GM12878 (cell line): Measurements from ENCODE around the gene CILP2.

Source experiments
- CBFB ChIP-seq: IDR thresholded peaks from 2 replicates; pipeline ENCODE4 v1.6.1; 2016; ENCODE audit warnings: antibody characterized with exemption, low read depth
- NRF1 ChIP-seq: conservative IDR thresholded peaks from 2 replicates; pipeline ENCODE4 v1.6.1; 2011; ENCODE audit warnings: mild to moderate bottlenecking, low read depth, low read length, improper control_type of control experiment
- SMC3 ChIP-seq: IDR thresholded peaks from 2 replicates; pipeline ENCODE4 v1.6.1; 2011; ENCODE audit warnings: low read length, improper control_type of control experiment, borderline replicate concordance
- STAT1 ChIP-seq: fragments of 450-650 bp; conservative IDR thresholded peaks from 2 replicates; pipeline ENCODE4 v1.6.1; 2014; ENCODE audit warnings: antibody characterized with exemption, mild to moderate bottlenecking
- TF ChIP-seq, protein P1 (sequence below), 3 experiments: IDR thresholded peaks in 2 of 3; conservative IDR thresholded peaks in 1 of 3; 2 replicates each; pipeline ENCODE4 v1.5.1; 2011; ENCODE audit warnings: low read depth in 3 of 3, low read length in 3 of 3, mild to moderate bottlenecking in 3 of 3, control low read depth in 2 of 3, moderate library complexity in 2 of 3, inconsistent platforms in 1 of 3, mixed read lengths in 1 of 3; ENCODE audit not compliant: control insufficient read depth in 2 of 3, insufficient read depth in 1 of 3; ENCODE audit errors: extremely low read depth in 1 of 3
- TF ChIP-seq, protein P2 (sequence below): IDR thresholded peaks from 2 replicates; pipeline ENCODE4 v1.6.1; 2012; ENCODE audit warnings: low read depth, low read length, improper control_type of control experiment

DNA sequence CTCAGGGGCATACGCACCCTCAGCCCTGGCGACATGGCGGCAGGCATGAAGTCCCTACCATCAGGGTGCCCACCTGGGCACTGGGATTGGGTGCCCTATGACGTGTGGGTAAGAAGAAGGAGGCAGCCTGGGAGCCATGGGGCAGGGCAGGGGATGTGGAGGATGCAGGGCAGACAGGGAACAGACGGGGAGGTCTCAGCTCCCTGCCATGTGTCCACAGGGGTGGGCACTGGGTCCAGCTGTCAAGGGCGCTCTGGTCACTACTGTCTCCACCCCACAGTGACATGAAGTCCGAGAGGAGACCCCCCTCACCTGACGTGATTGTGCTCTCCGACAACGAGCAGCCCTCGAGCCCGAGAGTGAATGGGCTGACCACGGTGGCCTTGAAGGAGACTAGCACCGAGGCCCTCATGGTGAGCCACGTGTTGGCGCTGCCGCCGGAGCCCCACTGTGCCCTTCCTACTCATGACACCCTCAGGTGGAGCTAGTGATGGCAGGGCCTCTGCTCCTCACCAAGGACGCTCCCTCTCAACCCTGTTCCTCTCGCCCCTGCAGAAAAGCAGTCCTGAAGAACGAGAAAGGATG is 45.9 kb upstream of the CILP2 start:
- TF ChIP-seq, protein P1, sequence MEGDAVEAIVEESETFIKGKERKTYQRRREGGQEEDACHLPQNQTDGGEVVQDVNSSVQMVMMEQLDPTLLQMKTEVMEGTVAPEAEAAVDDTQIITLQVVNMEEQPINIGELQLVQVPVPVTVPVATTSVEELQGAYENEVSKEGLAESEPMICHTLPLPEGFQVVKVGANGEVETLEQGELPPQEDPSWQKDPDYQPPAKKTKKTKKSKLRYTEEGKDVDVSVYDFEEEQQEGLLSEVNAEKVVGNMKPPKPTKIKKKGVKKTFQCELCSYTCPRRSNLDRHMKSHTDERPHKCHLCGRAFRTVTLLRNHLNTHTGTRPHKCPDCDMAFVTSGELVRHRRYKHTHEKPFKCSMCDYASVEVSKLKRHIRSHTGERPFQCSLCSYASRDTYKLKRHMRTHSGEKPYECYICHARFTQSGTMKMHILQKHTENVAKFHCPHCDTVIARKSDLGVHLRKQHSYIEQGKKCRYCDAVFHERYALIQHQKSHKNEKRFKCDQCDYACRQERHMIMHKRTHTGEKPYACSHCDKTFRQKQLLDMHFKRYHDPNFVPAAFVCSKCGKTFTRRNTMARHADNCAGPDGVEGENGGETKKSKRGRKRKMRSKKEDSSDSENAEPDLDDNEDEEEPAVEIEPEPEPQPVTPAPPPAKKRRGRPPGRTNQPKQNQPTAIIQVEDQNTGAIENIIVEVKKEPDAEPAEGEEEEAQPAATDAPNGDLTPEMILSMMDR (IDR thresholded peaks at IDR 0.05 in 2 of 3, conservative IDR thresholded peaks at IDR 0.05 in 1 of 3; ENCODE audit: control insufficient read depth in 2 of 3, extremely low read depth in 1 of 3, insufficient read depth in 1 of 3, low read depth in 3 of 3, low read length in 3 of 3): no peak
- TF ChIP-seq, protein P2, sequence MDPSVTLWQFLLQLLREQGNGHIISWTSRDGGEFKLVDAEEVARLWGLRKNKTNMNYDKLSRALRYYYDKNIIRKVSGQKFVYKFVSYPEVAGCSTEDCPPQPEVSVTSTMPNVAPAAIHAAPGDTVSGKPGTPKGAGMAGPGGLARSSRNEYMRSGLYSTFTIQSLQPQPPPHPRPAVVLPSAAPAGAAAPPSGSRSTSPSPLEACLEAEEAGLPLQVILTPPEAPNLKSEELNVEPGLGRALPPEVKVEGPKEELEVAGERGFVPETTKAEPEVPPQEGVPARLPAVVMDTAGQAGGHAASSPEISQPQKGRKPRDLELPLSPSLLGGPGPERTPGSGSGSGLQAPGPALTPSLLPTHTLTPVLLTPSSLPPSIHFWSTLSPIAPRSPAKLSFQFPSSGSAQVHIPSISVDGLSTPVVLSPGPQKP: no peak
- no peak for TF ChIP-seq STAT1
- TF ChIP-seq SMC3: no peak
- no peak for TF ChIP-seq NRF1
- TF ChIP-seq CBFB: no peak
